Activated T-helper 2 cell treated with anti-CD3 and anti-CD28 coated beads, Interferon-gamma antibody, Interleukin-2, Interleukin-4, amounts not matched to agents 10 μg/mL and 5 μg/mL and 100 μg/mL, durations not matched to agents 14 hours and 24 hours and 36 hours (primary cell): ENCODE measurements around the gene SRF. TPM values are rescaled to one million over a fixed set of nuclear protein-coding genes. Genes with fewer than 3 reads are reported as not detected.

Source experiments
- DNase-seq: peaks from one replicate; pipeline ENCODE4 v3.0.0; 2021; ENCODE audit warnings: low spot score
- H3K27ac Mint-ChIP-seq: one replicate; pipeline ENCODE4 v1.8.0; 2021; ENCODE audit warnings: mixed read lengths
- H3K27me3 Mint-ChIP-seq: one replicate; pipeline ENCODE4 v1.8.0; 2021; ENCODE audit warnings: low read depth, mixed read lengths
- H3K36me3 Mint-ChIP-seq: one replicate; pipeline ENCODE4 v1.8.0; 2021; ENCODE audit warnings: low read depth, mixed read lengths
- H3K4me1 Mint-ChIP-seq: one replicate; pipeline ENCODE4 v1.8.0; 2021; ENCODE audit warnings: low read depth, mixed read lengths
- H3K4me3 Mint-ChIP-seq: one replicate; pipeline ENCODE4 v1.8.0; 2021; ENCODE audit warnings: low read depth, mild to moderate bottlenecking, moderate library complexity, mixed read lengths
- H3K9me3 Mint-ChIP-seq: one replicate; pipeline ENCODE4 v1.8.0; 2021; ENCODE audit warnings: mixed read lengths
- intact Hi-C: fragments of 100-400 bp; cut with micrococcal nuclease; formaldehyde crosslinking; loops from one replicate; pipeline ENCODE4 v1.15.1; 2023
- total RNA-seq: library from RNA; stranded (reverse); gene quantifications from 2 replicates; pipeline ENCODE4 v1.2.3, GENCODE V29; 2022

Gene SRF
- total RNA-seq, 1 donor from 2014 or later, result 52.0 TPM

DNA sequence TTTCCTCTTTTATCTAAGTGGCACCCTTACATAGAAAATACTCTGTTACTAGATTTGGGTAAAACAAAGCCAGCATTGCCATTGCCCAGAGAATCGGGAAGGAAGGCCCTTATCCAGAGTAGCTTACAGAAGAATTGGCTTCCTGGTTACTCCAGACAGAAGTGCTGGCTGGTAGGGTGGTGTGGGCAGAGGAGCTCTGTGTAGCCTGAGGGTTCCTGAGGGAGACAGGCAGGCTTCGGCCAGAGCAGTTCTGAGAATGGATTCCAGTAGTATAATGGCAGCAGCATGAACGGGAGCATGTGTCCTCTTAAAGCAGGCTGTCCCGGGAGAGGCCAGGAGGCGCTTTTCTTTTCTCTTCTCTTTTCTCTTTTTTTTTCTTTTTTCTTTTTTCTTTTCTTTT lies 22.9 kb downstream of the SRF start:
- Mint-ChIP-seq H3K27me3 (no peaks in the 10 kb centered on the region), H3K4me3 (no peak overlapping the region), H3K27ac (no peak overlapping the region), H3K4me1 (no peaks in the 10 kb centered on the region), H3K9me3 (no peaks in the 10 kb centered on the region), H3K36me3 (peaks cover 30% of the 10 kb centered on the region)
- intact Hi-C loops, result no loop called here
- DNase-seq, result no peak

DNA sequence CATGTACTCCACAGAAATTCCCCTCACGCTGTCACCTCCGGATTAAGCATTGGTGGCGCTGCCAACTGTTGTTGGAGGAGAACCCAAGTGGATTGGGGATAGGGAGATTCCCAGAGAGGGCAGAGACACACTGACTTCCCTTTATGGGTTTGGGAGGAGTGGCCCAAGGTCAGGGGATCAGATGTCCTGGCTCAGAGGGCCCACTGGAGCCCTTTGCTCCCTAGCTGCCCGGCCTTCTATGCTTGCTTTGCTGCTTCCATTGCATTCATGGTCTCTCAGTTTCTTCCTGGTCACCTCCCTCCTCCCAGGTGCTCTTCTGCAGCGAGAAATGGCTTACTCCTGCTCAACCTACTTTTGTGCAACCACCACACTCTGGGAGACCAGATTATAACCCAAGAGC lies 25.3 kb downstream of the SRF start:
- Mint-ChIP-seq H3K27ac (no peak overlapping the region), H3K9me3 (no peaks in the 10 kb centered on the region), H3K4me3 (no peak overlapping the region), H3K36me3 (peaks cover 33% of the 10 kb centered on the region), H3K27me3 (no peaks in the 10 kb centered on the region), H3K4me1 (no peaks in the 10 kb centered on the region)
- intact Hi-C loops, result no loop called here
- no peak for DNase-seq

DNA sequence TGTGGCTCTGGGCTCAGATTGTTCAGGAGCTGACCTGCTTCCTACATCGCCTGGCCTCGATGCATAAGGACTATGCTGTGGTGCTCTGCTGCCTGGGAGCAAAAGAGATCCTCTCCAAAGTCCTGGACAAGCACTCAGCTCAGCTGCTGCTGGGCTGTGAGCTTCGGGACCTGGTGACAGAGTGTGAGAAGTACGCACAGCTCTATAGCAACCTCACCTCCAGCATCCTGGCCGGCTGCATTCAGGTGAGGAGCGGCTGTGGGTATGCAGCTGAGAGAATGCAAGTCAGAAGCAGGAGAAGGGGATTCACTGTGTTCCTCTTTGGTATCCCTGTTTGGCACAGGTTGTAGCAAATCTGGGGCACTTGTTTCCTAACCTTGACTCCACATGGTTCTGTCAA lies 28.8 kb downstream of the SRF start:
- H3K36me3 Mint-ChIP-seq, result peaks cover 20% of the 10 kb centered on the region

DNA sequence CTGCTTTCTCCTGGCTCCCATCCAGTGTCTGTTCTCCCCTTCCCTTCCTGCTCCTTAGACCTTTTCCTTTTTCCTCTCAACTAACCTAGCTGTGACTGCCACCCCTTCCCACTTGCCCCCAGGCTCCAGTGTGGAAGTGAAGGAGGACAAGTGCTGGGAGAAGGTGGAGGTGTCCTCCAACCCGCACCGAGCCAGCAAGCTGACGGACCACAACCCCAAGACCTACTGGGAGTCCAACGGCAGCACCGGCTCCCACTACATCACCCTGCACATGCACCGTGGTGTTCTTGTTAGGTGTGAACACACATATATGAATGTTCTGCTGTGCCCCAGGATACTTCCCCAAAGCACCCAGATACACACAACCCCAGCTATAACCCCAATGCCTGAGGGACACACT lies 29.5 kb downstream of the SRF start:
- Mint-ChIP-seq H3K36me3 (peaks cover 21% of the 10 kb centered on the region), H3K9me3 (no peaks in the 10 kb centered on the region), H3K4me3 (no peak overlapping the region), H3K4me1 (no peaks in the 10 kb centered on the region), H3K27me3 (no peaks in the 10 kb centered on the region), H3K27ac (no peak overlapping the region)
- intact Hi-C loops, result no loop called here
- no peak for DNase-seq

More for the DNA sequence above, 28.8 kb downstream of the SRF start:
- Mint-ChIP-seq H3K27me3 (no peaks in the 10 kb centered on the region), H3K27ac (no peak overlapping the region), H3K4me3 (no peak overlapping the region), H3K9me3 (no peaks in the 10 kb centered on the region), H3K4me1 (no peaks in the 10 kb centered on the region)
- no peak for DNase-seq
- intact Hi-C loops, result no loop called here

DNA sequence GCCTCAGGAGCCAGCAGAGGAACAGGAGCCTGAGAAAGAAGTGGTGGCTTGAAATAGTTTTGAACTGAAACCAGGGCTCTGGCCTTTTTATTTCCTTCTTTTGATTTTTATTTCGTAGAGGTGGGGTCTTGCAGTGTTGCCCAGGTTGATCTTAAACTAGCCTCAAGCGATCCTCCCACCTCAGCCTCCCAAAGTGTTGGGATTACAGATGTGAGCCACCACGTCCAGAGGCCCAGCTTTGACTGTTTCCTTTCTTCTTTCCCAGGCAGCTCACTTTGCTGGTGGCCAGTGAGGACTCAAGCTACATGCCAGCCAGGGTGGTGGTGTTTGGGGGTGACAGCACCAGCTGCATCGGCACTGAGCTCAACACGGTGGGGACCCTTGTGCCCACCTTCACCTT lies 31.4 kb downstream of the SRF start:
- intact Hi-C loops, result no loop called here

DNA sequence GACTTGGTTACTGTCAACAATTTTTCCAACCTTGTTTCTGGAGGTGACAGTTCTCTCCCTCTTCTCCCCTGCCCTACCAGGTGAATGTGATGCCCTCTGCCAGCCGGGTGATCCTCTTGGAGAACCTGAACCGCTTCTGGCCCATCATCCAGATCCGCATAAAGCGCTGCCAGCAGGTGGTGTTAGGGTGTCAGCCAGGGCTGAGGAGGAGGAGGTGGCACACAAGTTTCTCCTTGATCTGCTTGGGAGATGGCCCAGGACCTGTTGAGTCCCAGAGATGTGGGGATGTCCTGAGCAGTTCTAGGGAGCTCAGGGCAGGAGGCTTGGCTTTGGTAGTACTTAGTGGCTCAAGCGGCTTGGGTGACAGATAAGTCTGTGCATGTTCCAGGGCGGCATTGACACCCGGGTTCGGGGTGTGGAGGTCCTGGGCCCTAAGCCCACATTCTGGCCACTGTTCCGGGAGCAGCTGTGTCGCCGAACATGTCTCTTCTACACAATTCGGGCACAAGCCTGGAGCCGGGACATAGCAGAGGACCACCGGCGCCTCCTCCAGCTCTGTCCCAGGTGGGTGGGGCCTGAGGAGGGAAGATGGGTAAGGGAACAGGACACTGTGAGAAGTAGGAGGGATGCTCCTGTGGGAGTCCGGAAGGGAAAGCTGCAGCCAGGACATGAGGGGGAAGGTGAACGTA lies 32.1 kb downstream of the SRF start:
- Mint-ChIP-seq H3K9me3 (no peaks in the 10 kb centered on the region), H3K27me3 (no peaks in the 10 kb centered on the region), H3K4me3 (no peak overlapping the region), H3K27ac (no peak overlapping the region), H3K36me3 (peaks cover 23% of the 10 kb centered on the region), H3K4me1 (no peaks in the 10 kb centered on the region)
- intact Hi-C loops, result no loop called here
- DNase-seq, result no peak

More for the DNA sequence above, 31.4 kb downstream of the SRF start:
- Mint-ChIP-seq H3K27me3 (no peaks in the 10 kb centered on the region), H3K4me1 (no peaks in the 10 kb centered on the region), H3K27ac (no peak overlapping the region), H3K4me3 (no peak overlapping the region), H3K9me3 (no peaks in the 10 kb centered on the region), H3K36me3 (peaks cover 23% of the 10 kb centered on the region)
- DNase-seq, result no peak

DNA sequence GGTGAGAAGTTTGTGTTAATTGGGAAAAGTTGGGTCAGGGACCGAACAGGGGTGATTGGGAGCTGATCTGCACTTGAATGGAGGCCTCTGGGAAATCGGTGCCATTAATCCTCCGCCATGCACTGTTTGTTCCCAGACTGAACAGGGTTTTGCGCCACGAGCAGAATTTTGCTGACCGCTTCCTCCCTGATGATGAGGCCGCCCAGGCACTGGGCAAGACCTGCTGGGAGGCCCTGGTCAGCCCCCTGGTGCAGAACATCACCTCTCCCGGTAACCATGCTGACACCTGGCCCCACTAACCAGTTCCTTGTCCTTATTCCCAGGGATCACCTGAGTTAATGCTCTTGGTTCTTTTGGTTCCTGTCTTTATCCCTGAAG lies 32.6 kb downstream of the SRF start:
- Mint-ChIP-seq H3K36me3 (peaks cover 23% of the 10 kb centered on the region), H3K4me3 (no peak overlapping the region), H3K27ac (no peak overlapping the region), H3K27me3 (no peaks in the 10 kb centered on the region), H3K9me3 (no peaks in the 10 kb centered on the region), H3K4me1 (no peaks in the 10 kb centered on the region)
- no peak for DNase-seq
- intact Hi-C loops, result no loop called here

DNA sequence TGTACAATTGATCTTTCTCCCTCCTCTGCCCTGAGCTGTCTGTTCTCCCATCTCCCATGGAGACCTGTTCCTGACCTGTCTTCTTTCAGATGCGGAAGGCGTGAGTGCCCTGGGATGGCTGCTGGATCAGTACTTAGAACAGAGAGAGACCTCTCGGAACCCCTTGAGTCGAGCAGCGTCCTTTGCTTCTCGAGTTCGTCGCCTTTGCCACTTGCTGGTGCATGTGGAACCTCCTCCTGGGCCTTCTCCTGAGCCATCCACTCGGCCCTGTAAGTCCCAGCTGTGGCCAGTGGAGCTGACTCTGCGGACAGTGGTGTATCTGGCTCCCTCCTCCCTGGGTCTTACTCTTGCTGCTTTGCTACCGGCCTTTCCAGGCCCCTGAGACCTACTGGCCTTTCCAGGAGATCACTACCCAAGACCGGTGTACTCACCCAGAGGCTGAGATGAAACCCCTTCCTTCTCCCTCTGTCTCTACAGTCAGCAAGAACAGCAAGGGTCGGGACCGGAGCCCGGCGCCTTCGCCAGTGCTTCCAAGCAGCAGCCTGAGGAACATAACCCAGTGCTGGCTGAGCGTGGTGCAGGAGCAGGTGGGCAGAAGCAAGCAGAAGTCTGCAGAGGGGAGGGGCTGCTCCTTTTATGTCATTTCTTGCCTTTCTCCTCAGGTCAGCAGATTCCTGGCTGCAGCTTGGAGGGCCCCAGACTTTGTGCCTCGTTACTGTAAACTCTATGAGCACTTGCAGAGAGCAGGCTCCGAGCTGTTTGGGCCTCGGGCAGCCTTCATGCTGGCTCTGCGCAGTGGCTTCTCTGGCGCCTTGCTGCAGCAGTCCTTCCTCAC lies 33.4 kb downstream of the SRF start:
- Mint-ChIP-seq H3K27ac (no peak overlapping the region), H3K4me3 (no peak overlapping the region), H3K27me3 (no peaks in the 10 kb centered on the region), H3K36me3 (peaks cover 23% of the 10 kb centered on the region), H3K9me3 (no peaks in the 10 kb centered on the region), H3K4me1 (no peaks in the 10 kb centered on the region)
- intact Hi-C loops, result no loop called here
- DNase-seq, result no peak

DNA sequence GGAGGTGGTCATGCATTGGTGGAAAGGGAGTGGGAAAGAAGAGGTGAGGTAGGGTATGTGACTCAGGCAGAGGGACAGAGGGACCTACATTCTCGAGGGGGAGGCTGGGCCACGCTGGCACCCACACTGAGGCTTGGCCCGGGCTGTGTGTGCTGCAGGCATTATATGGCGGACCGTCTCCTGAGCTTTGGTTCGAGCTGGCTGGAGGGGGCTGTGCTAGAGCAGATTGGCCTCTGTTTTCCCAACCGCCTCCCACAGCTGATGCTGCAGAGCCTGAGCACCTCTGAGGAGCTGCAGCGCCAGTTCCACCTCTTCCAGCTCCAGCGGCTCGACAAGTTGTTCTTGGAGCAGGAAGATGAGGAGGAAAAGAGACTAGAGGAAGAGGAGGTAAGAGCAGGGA lies 34.8 kb downstream of the SRF start:
- Mint-ChIP-seq H3K27me3 (no peaks in the 10 kb centered on the region), H3K4me3 (no peak overlapping the region), H3K4me1 (no peaks in the 10 kb centered on the region), H3K9me3 (no peaks in the 10 kb centered on the region), H3K36me3 (peaks cover 18% of the 10 kb centered on the region), H3K27ac (no peak overlapping the region)
- no peak for DNase-seq
- intact Hi-C loops, result no loop called here

DNA sequence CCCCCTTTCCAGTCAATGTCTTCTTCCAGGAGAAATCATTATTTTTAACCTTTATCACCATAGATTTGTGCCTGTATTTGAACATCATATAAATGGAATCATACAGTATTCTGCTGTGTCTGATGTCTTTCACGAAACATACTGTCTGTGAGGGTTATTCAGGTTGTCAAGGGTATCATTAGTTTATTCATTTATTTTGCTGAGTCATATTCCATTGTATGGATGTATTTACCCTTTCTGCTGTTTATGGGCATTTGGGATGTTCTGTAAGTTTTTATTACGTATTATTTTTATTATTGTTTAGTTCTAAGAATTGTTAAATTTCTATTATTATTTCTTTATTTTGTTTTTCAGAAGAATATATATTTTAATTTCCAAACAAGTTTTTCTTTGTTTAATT lies 36.2 kb downstream of the SRF start:
- H3K27ac Mint-ChIP-seq, result no peak overlapping the region
- no peaks in the 10 kb centered on the region for H3K27me3 Mint-ChIP-seq
- no peaks in the 10 kb centered on the region for H3K4me1 Mint-ChIP-seq
- H3K4me3 Mint-ChIP-seq, result no peak overlapping the region
- intact Hi-C loops, result no loop called here
- no peak for DNase-seq
- H3K36me3 Mint-ChIP-seq, result peaks cover 15% of the 10 kb centered on the region
- no peaks in the 10 kb centered on the region for H3K9me3 Mint-ChIP-seq

DNA sequence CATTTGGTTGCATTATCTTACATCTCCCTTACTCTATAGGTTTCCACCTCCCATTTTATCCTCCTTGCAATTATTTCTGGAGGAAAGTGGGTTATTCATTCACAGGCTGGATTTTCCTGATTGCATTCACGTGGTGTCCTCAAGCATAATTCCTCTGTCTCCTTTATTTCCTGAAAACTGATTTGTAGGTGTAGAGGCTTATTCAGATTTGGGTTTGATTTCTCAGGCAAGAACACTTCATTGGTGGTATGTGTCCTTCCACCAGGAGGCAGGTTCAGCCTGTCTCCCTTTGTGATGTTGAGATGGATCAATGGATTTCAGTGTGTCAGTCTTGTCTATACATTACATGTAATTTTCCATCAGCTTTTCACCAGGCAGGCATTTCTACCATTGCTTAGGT lies 40.9 kb downstream of the SRF start:
- Mint-ChIP-seq H3K27ac (no peak overlapping the region), H3K4me1 (no peaks in the 10 kb centered on the region), H3K4me3 (no peak overlapping the region), H3K9me3 (no peaks in the 10 kb centered on the region), H3K36me3 (peaks cover 12% of the 10 kb centered on the region), H3K27me3 (no peaks in the 10 kb centered on the region)
- DNase-seq, result no peak
- intact Hi-C loops, result no loop called here

DNA sequence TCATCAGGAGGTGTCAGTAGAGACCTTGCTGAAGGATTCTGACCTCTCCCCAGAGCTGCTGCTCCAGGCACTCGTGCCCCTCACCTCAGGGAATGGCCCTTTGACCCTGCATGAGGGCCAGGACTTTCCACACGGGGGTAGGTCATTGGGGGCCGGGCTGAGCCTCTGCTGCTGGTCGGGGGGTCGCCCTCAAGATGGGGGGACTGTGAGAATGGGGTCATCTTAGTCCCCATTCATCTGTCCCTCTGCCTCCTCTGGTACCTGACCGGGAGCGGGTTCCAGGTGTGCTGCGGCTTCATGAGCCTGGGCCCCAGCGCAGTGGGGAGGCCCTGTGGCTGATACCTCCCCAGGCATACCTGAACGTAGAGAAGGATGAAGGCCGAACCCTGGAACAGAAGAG lies 42.4 kb downstream of the SRF start:
- Mint-ChIP-seq H3K4me3 (no peak overlapping the region), H3K27ac (no peak overlapping the region), H3K4me1 (no peaks in the 10 kb centered on the region), H3K9me3 (no peaks in the 10 kb centered on the region), H3K36me3 (peaks cover 14% of the 10 kb centered on the region), H3K27me3 (no peaks in the 10 kb centered on the region)
- DNase-seq, result no peak
- intact Hi-C loops, result no loop called here

DNA sequence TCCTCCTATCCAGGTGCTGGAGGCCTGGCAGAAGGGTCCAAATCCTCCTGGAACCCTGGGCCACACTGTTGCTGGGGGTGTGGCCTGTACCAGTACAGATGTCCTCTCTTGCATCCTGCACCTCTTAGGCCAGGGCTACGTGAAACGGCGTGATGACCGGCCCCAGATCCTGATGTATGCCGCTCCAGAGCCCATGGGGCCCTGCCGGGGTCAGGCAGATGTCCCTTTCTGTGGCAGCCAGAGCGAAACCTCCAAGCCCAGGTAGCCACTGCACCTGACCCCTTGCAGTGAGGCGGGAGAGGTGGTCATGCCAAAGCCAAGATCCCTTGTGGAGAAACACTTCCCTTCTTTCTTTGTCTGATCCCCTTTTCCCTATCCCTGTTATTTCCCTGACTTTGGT lies 44.0 kb downstream of the SRF start:
- Mint-ChIP-seq H3K4me3 (no peak overlapping the region), H3K36me3 (peaks cover 27% of the 10 kb centered on the region), H3K27ac (no peak overlapping the region), H3K4me1 (no peaks in the 10 kb centered on the region), H3K27me3 (no peaks in the 10 kb centered on the region), H3K9me3 (no peaks in the 10 kb centered on the region)
- intact Hi-C loops, result no loop called here
- no peak for DNase-seq
